CD8-positive, alpha-beta memory T cell (primary cell): ENCODE measurements around the gene ZNF710. TPM values are rescaled to one million over a fixed set of nuclear protein-coding genes. Genes with fewer than 3 reads are reported as not detected.
A peak's percentile ranks its signal among the peaks of the same experiment; 100 is the strongest.

Source experiments
- CTCF ChIA-PET: fragments of 350-600 bp; sonication (Branson Sonifier 250); formaldehyde crosslinking; loops from one replicate; lab custom pipeline; 2021; ENCODE audit warnings: antibody characterized with exemption; lab: Charles Lee
- POLR2A ChIA-PET: fragments of 350-600 bp; sonication (Branson Sonifier 250); formaldehyde crosslinking; loops from one replicate; lab custom pipeline; 2021; ENCODE audit warnings: antibody characterized with exemption; lab: Charles Lee
- DNase-seq, 5 donors: peaks; one replicate each; pipeline versions ENCODE4 v3.0.0 to v3.0.0-alpha.2; 2020 to 2022; ENCODE audit warnings: mixed read lengths in 1 of 5
- H3K27ac ChIP-seq: one replicate; pipeline ENCODE4 v1.7.0; 2013; ENCODE audit warnings: low read depth, mild to moderate bottlenecking, low read length, moderate library complexity
- H3K27me3 ChIP-seq: 2 replicates; pipeline ENCODE4 v1.7.0; 2013; ENCODE audit warnings: low read length, mild to moderate bottlenecking; ENCODE audit not compliant: insufficient read depth, poor library complexity, severe bottlenecking
- H3K36me3 ChIP-seq: 2 replicates; pipeline ENCODE4 v1.7.0; 2013; ENCODE audit warnings: mild to moderate bottlenecking, low read length, moderate library complexity; ENCODE audit not compliant: insufficient read depth
- H3K4me1 ChIP-seq: 2 replicates; pipeline ENCODE4 v1.7.0; 2013; ENCODE audit warnings: mild to moderate bottlenecking, low read length, moderate library complexity; ENCODE audit not compliant: insufficient read depth
- H3K4me3 ChIP-seq: 2 replicates; pipeline ENCODE4 v1.7.0; 2013; ENCODE audit warnings: mild to moderate bottlenecking, low read length
- H3K9me3 ChIP-seq: 2 replicates; pipeline ENCODE4 v1.7.0; 2013; ENCODE audit warnings: mild to moderate bottlenecking, low read length
- H3K27ac Mint-ChIP-seq, 8 donors: one replicate each; pipeline ENCODE4 v1.8.0; 2020 to 2021; ENCODE audit warnings: mixed read lengths in 8 of 8, mild to moderate bottlenecking in 6 of 8, inconsistent platforms in 3 of 8, moderate library complexity in 3 of 8
- H3K27me3 Mint-ChIP-seq, 2 donors: one replicate each; pipeline ENCODE4 v1.8.0; 2020 to 2021; ENCODE audit warnings: mixed read lengths in 2 of 2, mild to moderate bottlenecking in 1 of 2, moderate library complexity in 1 of 2
- H3K36me3 Mint-ChIP-seq, 3 donors: one replicate each; pipeline ENCODE4 v1.8.0; 2020 to 2021; ENCODE audit warnings: mixed read lengths in 3 of 3, inconsistent platforms in 1 of 3, mild to moderate bottlenecking in 1 of 3
- H3K4me1 Mint-ChIP-seq, 3 donors: one replicate each; pipeline ENCODE4 v1.8.0; 2020 to 2021; ENCODE audit warnings: mixed read lengths in 3 of 3, inconsistent platforms in 1 of 3, mild to moderate bottlenecking in 1 of 3
- H3K4me3 Mint-ChIP-seq, 7 donors: one replicate each; pipeline ENCODE4 v1.8.0; 2020 to 2021; ENCODE audit warnings: mixed read lengths in 7 of 7, mild to moderate bottlenecking in 6 of 7, moderate library complexity in 4 of 7, inconsistent platforms in 2 of 7
- H3K9me3 Mint-ChIP-seq, 5 donors: one replicate each; pipeline ENCODE4 v1.8.0; 2020 to 2022; ENCODE audit warnings: mixed read lengths in 5 of 5, mild to moderate bottlenecking in 3 of 5, moderate library complexity in 2 of 5, inconsistent platforms in 1 of 5
- polyA plus RNA-seq: library from polyadenylated mRNA; unstranded; fragments of 300-500 nt; fragmentation: Illumina TruSeq; gene quantifications from one replicate; pipeline ENCODE4 v1.2.3, GENCODE V29; 2021
- total RNA-seq, 2 experiments: library from RNA; stranded (reverse); gene quantifications; one replicate each; pipeline ENCODE4 v1.2.3, GENCODE V29; 2021

ZNF710 gene
- total and polyA plus RNA-seq, 3 experiments from 2014 or later, result 2.6 to 13.2 (median 13.2) TPM

DNA sequence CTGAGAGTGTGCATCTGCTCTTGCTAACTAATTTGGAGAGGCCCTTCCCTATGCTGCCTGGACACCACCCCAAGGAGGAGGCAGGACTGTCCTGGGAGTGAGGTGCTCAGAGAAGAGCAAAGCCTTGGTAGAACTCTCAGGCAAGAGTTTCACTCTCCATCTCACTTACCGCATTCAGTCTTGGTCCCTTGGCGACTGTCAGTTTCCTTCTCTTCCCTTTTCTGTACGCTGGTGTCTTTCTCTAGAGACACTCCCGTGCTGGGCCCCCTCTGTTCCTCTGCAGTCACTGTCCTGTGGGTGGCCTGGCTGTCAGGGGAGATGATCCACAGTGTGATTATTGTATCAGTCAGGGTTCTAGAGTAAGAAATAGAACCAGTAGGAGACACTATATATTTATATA is 57.2 kb downstream of the ZNF710 start:
- Histone ChIP-seq H3K36me3 (no peaks in the 10 kb centered on the region), H3K4me3 (no peak overlapping the region), H3K27ac (no peak overlapping the region), H3K4me1 (peaks cover 38% of the 10 kb centered on the region), H3K27me3 (no peaks in the 10 kb centered on the region), H3K9me3 (no peaks in the 10 kb centered on the region)
- H3K27ac Mint-ChIP-seq, result peak overlapping the region in 7 of 8 donors; percentile 46 to 89 (median 76)
- peaks cover 32 to 50% (median 42%) of the 10 kb centered on the region in 3 donors for H3K4me1 Mint-ChIP-seq
- CTCF ChIA-PET, result no interaction called here
- POLR2A ChIA-PET, result no interaction called here
- no peaks in the 10 kb centered on the region for H3K27me3 Mint-ChIP-seq
- no peaks in the 10 kb centered on the region for H3K36me3 Mint-ChIP-seq
- H3K9me3 Mint-ChIP-seq, result no peaks in the 10 kb centered on the region
- no peak overlapping the region for H3K4me3 Mint-ChIP-seq
- DNase-seq, result no peak

DNA sequence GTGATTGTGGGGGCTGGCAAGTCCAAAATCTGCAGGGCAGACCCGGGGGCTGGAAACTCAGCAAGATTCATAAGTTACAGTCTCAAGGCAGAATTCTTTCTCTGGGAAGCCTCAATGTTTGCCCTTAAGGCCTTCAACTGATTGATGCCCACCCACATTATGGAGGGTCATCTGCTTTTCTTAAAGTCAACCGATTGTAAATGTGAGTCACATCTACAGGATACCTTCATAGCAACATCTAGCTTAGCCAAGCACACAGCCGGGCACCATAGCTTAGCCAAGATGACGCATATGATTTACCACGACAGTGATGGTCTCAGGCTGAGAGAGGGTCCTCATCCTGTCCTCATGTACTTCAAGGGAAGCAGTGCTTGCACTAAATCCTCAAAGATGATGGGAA is 57.7 kb downstream of the ZNF710 start:
- H3K4me3 ChIP-seq, result no peak overlapping the region
- H3K27ac ChIP-seq, result peak overlapping the region; percentile 49
- no peak for DNase-seq
- Mint-ChIP-seq H3K27ac (peak overlapping the region; percentile 79 to 94 (median 88)), H3K4me3 (peak overlapping the region in 4 of 7 donors; percentile 11 to 54 (median 46)), H3K9me3 (no peaks in the 10 kb centered on the region), H3K4me1 (peaks cover 32 to 50% (median 44%) of the 10 kb centered on the region in 3 donors), H3K27me3 (no peaks in the 10 kb centered on the region), H3K36me3 (no peaks in the 10 kb centered on the region)
- CTCF ChIA-PET, result interaction anchor here (1.5 kb wide), 1 partner anchor 11 kb away, joined by 4 read pairs; no protein-coding TSS in a partner anchor
- POLR2A ChIA-PET, result no interaction called here
- H3K4me1 ChIP-seq, result peaks cover 38% of the 10 kb centered on the region
- H3K27me3 ChIP-seq, result no peaks in the 10 kb centered on the region
- no peaks in the 10 kb centered on the region for H3K36me3 ChIP-seq
- H3K9me3 ChIP-seq, result no peaks in the 10 kb centered on the region

DNA sequence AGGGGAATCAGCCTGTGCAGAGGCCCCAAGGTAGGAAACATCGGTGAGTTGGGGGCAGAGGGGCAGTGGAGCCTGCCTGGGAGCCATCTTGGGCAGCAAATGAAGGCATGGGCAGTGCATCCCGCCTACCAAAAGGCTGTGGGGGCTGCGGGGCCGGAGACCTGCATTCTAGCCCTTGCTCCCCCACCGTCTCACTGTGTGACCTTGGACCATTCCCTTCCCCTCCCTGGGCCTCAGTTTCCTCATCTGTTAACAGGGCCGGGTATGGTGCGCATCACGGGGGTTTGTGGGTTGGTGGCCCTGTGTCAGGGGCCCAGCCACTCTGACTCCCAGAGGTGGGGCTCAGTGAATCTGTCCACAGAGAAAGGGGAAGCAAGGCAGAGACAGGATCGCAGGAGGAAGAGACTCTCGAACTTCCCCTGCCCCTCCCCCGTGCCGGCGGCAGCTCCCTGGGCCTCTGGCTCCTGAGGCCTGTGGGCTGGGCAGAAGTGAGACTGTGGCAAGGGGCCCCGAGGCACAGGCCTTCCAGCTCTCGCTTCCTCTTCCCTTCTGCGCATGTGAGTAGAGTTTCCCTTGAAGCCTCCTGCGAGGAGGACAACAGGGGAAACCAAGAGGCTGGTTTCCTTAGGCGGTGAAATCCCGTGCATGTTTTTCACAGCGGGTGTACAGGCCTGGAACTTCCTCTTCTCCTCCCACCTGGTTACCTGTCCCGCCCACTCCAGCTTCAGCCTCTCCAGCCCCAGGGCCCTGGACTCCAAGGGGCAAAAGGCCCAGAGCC is 58.3 kb downstream of the ZNF710 start:
- peak overlapping the region; percentile 49 for H3K27ac ChIP-seq
- no peaks in the 10 kb centered on the region for H3K27me3 Mint-ChIP-seq
- no peaks in the 10 kb centered on the region for H3K9me3 Mint-ChIP-seq
- peaks cover 31 to 49% (median 44%) of the 10 kb centered on the region in 3 donors for H3K4me1 Mint-ChIP-seq
- peak overlapping the region in 6 of 7 donors; percentile 26 to 77 (median 52) for H3K4me3 Mint-ChIP-seq
- peaks cover 38% of the 10 kb centered on the region for H3K4me1 ChIP-seq
- no peaks in the 10 kb centered on the region for H3K36me3 Mint-ChIP-seq
- H3K36me3 ChIP-seq, result no peaks in the 10 kb centered on the region
- DNase-seq, result peak; percentile 28 to 70 (median 52)
- no peaks in the 10 kb centered on the region for H3K9me3 ChIP-seq
- ChIA-PET POLR2A (interaction anchor here (0.6 kb wide), 1 partner anchor 45 kb away, joined by 3 read pairs; no protein-coding TSS in a partner anchor), CTCF (interaction anchor here (1.2 to 1.8 kb wide), 3 partner anchors 10 to 174 kb away, joined by 3 to 7 read pairs (median 4); partner anchors contain the start of genes CIB1 and GDPGP1)
- peak overlapping the region; percentile 79 to 94 (median 88) for H3K27ac Mint-ChIP-seq
- no peaks in the 10 kb centered on the region for H3K27me3 ChIP-seq
- no peak overlapping the region for H3K4me3 ChIP-seq

DNA sequence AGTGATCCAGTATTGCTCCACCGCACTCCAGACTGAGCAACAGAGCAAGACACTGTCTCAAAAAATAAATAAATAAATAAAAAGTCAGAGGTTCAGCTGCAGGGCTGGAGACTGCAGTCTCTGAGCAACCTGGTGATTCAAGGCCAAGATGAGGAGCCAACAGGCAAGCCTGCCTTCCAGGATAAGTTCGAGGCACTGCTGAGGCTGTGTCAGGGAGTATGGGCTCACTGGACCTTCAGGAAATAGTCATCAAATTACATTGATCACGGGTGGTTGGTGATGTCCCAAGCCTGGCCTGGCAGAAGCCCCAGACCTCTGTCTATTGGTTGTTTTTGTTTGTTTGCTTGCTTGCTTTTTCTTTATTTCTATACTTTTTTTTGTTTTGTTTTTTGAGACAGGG is 59.7 kb downstream of the ZNF710 start:
- Histone ChIP-seq H3K27me3 (no peaks in the 10 kb centered on the region), H3K9me3 (no peaks in the 10 kb centered on the region), H3K27ac (peak overlapping the region; percentile 31), H3K4me1 (peaks cover 38% of the 10 kb centered on the region), H3K36me3 (no peaks in the 10 kb centered on the region), H3K4me3 (no peak overlapping the region)
- ChIA-PET POLR2A (interaction anchor here (0.6 kb wide), 1 partner anchor 181 kb away, joined by 4 read pairs; no protein-coding TSS in a partner anchor), CTCF (interaction anchor here (1.8 kb wide), 1 partner anchor 10 kb away, joined by 7 read pairs; no protein-coding TSS in a partner anchor)
- H3K4me3 Mint-ChIP-seq, result no peak overlapping the region
- H3K27me3 Mint-ChIP-seq, result no peaks in the 10 kb centered on the region
- H3K27ac Mint-ChIP-seq, result peak overlapping the region in 3 of 8 donors; percentile 76 to 98 (median 78)
- H3K36me3 Mint-ChIP-seq, result no peaks in the 10 kb centered on the region
- peaks cover 29 to 42% (median 41%) of the 10 kb centered on the region in 3 donors for H3K4me1 Mint-ChIP-seq
- H3K9me3 Mint-ChIP-seq, result no peaks in the 10 kb centered on the region
- no peak for DNase-seq

DNA sequence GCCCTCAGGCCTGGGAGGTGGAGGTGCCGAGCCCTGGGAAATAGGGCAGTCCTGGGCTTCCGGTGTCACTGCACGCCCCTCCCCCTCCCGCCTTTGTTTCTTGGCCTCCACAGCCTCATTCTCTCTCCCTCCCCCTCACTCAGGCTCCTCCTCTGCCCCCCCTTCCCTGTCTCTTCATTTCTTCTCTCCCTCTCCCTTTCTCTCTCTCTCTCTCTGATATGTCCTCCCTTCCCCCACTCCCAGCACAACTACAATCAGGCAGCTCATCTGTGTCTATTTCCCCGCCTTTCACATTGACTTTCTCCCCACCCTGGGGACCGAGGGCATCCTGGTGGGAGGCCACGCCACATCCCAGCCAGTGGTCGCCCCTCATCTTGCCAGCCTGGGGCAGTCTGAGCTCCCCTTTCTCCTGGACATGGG is 60.9 kb downstream of the ZNF710 start:
- ChIA-PET CTCF (no interaction called here), POLR2A (no interaction called here)
- Histone ChIP-seq H3K27ac (peak overlapping the region; percentile 31), H3K4me1 (peaks cover 38% of the 10 kb centered on the region), H3K36me3 (no peaks in the 10 kb centered on the region), H3K4me3 (no peak overlapping the region), H3K9me3 (no peaks in the 10 kb centered on the region), H3K27me3 (no peaks in the 10 kb centered on the region)
- H3K27me3 Mint-ChIP-seq, result no peaks in the 10 kb centered on the region
- peaks cover 0 to 3% (median 3%) of the 10 kb centered on the region in 3 donors for H3K36me3 Mint-ChIP-seq
- peaks cover 29 to 42% (median 41%) of the 10 kb centered on the region in 3 donors for H3K4me1 Mint-ChIP-seq
- H3K27ac Mint-ChIP-seq, result peak overlapping the region in 7 of 8 donors; percentile 54 to 90 (median 76)
- H3K9me3 Mint-ChIP-seq, result no peaks in the 10 kb centered on the region
- peak overlapping the region in 4 of 7 donors; percentile 12 to 50 (median 21) for H3K4me3 Mint-ChIP-seq
- peak in 4 of 5 donors; percentile 11 to 57 (median 31) for DNase-seq

DNA sequence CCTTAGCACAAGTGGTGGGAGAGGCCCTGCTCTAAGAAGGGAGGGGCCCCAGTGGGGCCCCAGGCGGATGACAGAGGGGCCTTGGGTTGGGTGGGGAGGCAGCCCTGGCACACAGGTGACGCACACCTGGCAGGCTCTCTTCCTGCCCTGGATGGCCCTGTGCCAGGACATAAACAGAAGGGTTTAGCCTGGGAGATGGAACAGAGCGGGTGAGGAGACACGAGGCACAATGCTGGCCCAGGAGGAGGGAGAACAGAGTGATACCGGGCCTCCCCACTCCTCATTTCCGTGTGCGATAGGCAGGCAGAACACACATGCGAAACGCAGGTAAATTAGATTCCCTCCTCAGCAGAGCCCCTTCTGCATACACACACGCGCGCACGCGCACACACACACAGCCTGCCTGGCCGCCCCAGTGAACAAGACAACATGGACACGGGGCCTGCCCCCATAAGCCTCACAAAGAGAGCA is 61.4 kb downstream of the ZNF710 start:
- ChIA-PET POLR2A (interaction anchor here (0.5 kb wide), 1 partner anchor 76 kb away, joined by 3 read pairs; no protein-coding TSS in a partner anchor), CTCF (no interaction called here)
- Mint-ChIP-seq H3K36me3 (peaks cover 0 to 7% (median 3%) of the 10 kb centered on the region in 3 donors), H3K27me3 (no peaks in the 10 kb centered on the region), H3K4me1 (peaks cover 29 to 42% (median 41%) of the 10 kb centered on the region in 3 donors), H3K27ac (peak overlapping the region in 7 of 8 donors; percentile 65 to 90 (median 76)), H3K4me3 (peak overlapping the region in 3 of 7 donors; percentile 30 to 59 (median 38)), H3K9me3 (no peaks in the 10 kb centered on the region)
- Histone ChIP-seq H3K27me3 (no peaks in the 10 kb centered on the region), H3K36me3 (no peaks in the 10 kb centered on the region), H3K27ac (no peak overlapping the region), H3K4me3 (no peak overlapping the region), H3K9me3 (no peaks in the 10 kb centered on the region), H3K4me1 (peaks cover 38% of the 10 kb centered on the region)
- DNase-seq, result peak in 2 of 5 donors; percentile 18 to 23

DNA sequence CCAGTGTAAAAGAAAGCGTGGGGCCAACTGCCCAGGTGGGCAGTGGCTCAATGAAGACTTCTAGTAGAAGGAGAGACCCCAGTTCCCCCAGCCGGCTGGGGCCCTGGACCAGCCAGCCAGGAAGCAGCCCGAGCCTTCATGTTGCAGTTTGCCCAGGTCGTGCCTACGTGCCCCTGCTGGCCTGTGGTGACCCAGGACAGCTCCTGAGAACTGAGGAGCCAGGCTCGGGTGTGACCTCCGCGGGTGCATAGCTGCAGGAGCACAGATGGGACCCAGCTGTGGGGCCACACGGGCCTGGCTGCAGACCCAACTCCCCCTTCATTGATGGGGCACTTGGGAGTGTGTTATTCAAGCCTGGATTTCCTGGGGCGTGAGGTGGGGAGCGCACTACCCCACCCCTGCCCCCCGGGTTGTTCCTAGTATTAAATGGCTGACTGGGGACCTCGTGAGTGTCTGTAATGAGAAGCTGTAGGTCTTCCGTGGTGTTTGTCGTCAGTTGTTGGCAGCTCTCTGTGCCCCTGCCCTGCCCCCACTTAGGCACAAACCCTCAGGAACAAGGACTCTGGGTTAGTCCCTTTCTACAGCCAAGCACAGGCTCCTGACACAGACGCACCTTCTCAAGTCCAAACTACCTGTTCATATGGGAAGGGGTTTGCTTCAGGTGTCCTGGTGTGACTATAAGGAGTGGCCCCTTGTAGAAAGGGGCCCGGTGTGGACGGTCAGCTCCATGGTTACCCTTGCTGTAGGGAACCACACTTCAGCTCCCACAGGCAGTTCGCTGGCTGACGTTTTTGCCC is 62.0 kb downstream of the ZNF710 start:
- DNase-seq, result no peak
- Histone ChIP-seq H3K27ac (no peak overlapping the region), H3K4me3 (no peak overlapping the region), H3K4me1 (peaks cover 38% of the 10 kb centered on the region), H3K36me3 (no peaks in the 10 kb centered on the region), H3K9me3 (no peaks in the 10 kb centered on the region), H3K27me3 (no peaks in the 10 kb centered on the region)
- POLR2A ChIA-PET, result interaction anchor here (0.5 kb wide), 1 partner anchor 77 kb away, joined by 3 read pairs; no protein-coding TSS in a partner anchor
- CTCF ChIA-PET, result no interaction called here
- Mint-ChIP-seq H3K27me3 (no peaks in the 10 kb centered on the region), H3K4me3 (peak overlapping the region in 2 of 7 donors; percentile 38 to 59), H3K4me1 (peaks cover 29 to 40% (median 38%) of the 10 kb centered on the region in 3 donors), H3K27ac (peak overlapping the region in 6 of 8 donors; percentile 32 to 87 (median 68)), H3K36me3 (peaks cover 0 to 12% (median 3%) of the 10 kb centered on the region in 3 donors), H3K9me3 (no peaks in the 10 kb centered on the region)
